ENCODE data around the gene RIPK3.

- TF ChIP-seq TAF1 (IDR thresholded peaks at IDR 0.05; ENCODE audit: low read depth, low read length), result no peak
- TF ChIP-seq RAD21 (IDR thresholded peaks at IDR 0.05 in 1 of 2, conservative IDR thresholded peaks at IDR 0.05 in 1 of 2; ENCODE audit: low read depth in 2 of 2, low read length in 2 of 2), result no peak
- no peak for TF ChIP-seq CTCF (IDR thresholded peaks at IDR 0.05; ENCODE audit: control extremely low read depth in 1 of 3, insufficient read depth in 1 of 3, low read depth in 1 of 3, low read length in 3 of 3)
- TF ChIP-seq EGR1 (IDR thresholded peaks at IDR 0.05; ENCODE audit: borderline replicate concordance, low read depth, low read length), result no peak
- TF ChIP-seq POLR2A (IDR thresholded peaks at IDR 0.05; ENCODE audit: control extremely low read depth in 1 of 2, low read depth in 2 of 2, low read length in 2 of 2), result no peak
- TF ChIP-seq JUN (IDR thresholded peaks at IDR 0.05; ENCODE audit: low read depth, low read length), result no peak
Measured at GRCh38 chr14:24329736-24330135, 10.1 kb downstream of the RIPK3 start.
